Parathyroid adenoma (tissue), 2 donors: Measurements from ENCODE around the gene DUSP2.

Source experiments
- H2AFZ ChIP-seq: fragments of 300-600 bp; sonication (generic); one replicate; pipeline ENCODE4 v1.7.0; 2017; ENCODE audit warnings: antibody characterized with exemption, mild to moderate bottlenecking
- H3K27ac ChIP-seq: fragments of 300-600 bp; sonication (generic); one replicate; pipeline ENCODE4 v1.7.0; 2017
- H3K27me3 ChIP-seq: fragments of 300-600 bp; sonication (generic); one replicate; pipeline ENCODE4 v1.7.0; 2017; ENCODE audit warnings: low read length; ENCODE audit not compliant: control insufficient read depth, insufficient read depth
- H3K36me3 ChIP-seq: fragments of 300-600 bp; sonication (generic); one replicate; pipeline ENCODE4 v1.7.0; 2017; ENCODE audit warnings: low read length; ENCODE audit not compliant: control insufficient read depth, insufficient read depth
- H3K4me1 ChIP-seq: fragments of 300-600 bp; sonication (generic); one replicate; pipeline ENCODE4 v1.7.0; 2017; ENCODE audit warnings: control low read depth
- H3K4me2 ChIP-seq: fragments of 300-600 bp; sonication (generic); one replicate; pipeline ENCODE4 v1.7.0; 2017; ENCODE audit warnings: low read length
- H3K4me3 ChIP-seq: fragments of 300-600 bp; sonication (generic); one replicate; pipeline ENCODE4 v1.7.0; 2017; ENCODE audit warnings: low read depth, low read length
- H3K79me2 ChIP-seq: fragments of 300-600 bp; sonication (generic); one replicate; pipeline ENCODE4 v1.7.0; 2017; ENCODE audit warnings: control low read depth
- H3K9ac ChIP-seq: fragments of 300-600 bp; sonication (generic); one replicate; pipeline ENCODE4 v1.7.0; 2017; ENCODE audit warnings: mild to moderate bottlenecking
- H3K9me3 ChIP-seq: fragments of 300-600 bp; sonication (generic); one replicate; pipeline ENCODE4 v1.7.0; 2017; ENCODE audit warnings: low read length; ENCODE audit not compliant: control insufficient read depth
- CTCF ChIP-seq: fragments of 300-600 bp; sonication (generic); IDR thresholded peaks from one replicate; pipeline ENCODE4 v1.7.0; 2017; ENCODE audit warnings: antibody characterized with exemption, mild to moderate bottlenecking
- donor health status: primary hyperparathyroidism.

DUSP2 gene

GRCh38 chr2:96116879-96117533 lies 28.2 kb downstream of the DUSP2 start:
- peak overlapping the region; percentile 91 for H2AFZ ChIP-seq
- peak overlapping the region; percentile 47 for H3K4me3 ChIP-seq
- peak; percentile 51 for TF ChIP-seq CTCF
- H3K9me3 ChIP-seq = no peaks in the 10 kb centered on the region
- no peaks in the 10 kb centered on the region for H3K27me3 ChIP-seq
- H3K9ac ChIP-seq = no peak overlapping the region
- H3K4me2 ChIP-seq = peak overlapping the region; percentile 72
- peaks cover 2% of the 10 kb centered on the region for H3K4me1 ChIP-seq
- H3K27ac ChIP-seq = no peak overlapping the region
- H3K36me3 ChIP-seq = no peaks in the 10 kb centered on the region
- H3K79me2 ChIP-seq = no peaks in the 10 kb centered on the region

- TF ChIP-seq CTCF = no peak
- Histone ChIP-seq H3K27ac (no peak within 1 kb of the TSS), H3K9ac (no peak within 1 kb of the TSS), H3K4me2 (peak within 1 kb of the TSS; percentile 72), H3K4me1 (peaks cover 2% of the 10 kb centered on the region), H3K27me3 (no peaks in the 10 kb centered on the region), H3K36me3 (no peaks in the 10 kb centered on the region), H2AFZ (peak within 1 kb of the TSS; percentile 91), H3K9me3 (no peaks in the 10 kb centered on the region), H3K79me2 (no peaks in the 10 kb centered on the region), H3K4me3 (peak within 1 kb of the TSS; percentile 47)
Measured at GRCh38 chr2:96116424-96116878, 28.8 kb downstream of the DUSP2 start, which contains the start of gene ADRA2B. Gene ADRA2B (minus strand): TSS chr2:96116571. CDS start chr2:96116149, 422 bp downstream.

GRCh38 chr2:96115631-96116423 lies 29.4 kb downstream of the DUSP2 start:
- TF ChIP-seq CTCF = no peak
- no peaks in the 10 kb centered on the region for H3K36me3 ChIP-seq
- H3K4me2 ChIP-seq = peak overlapping the region; percentile 72
- H3K79me2 ChIP-seq = no peaks in the 10 kb centered on the region
- peak overlapping the region; percentile 91 for H2AFZ ChIP-seq
- H3K4me1 ChIP-seq = peaks cover 2% of the 10 kb centered on the region
- no peak overlapping the region for H3K27ac ChIP-seq
- peak overlapping the region; percentile 47 for H3K4me3 ChIP-seq
- H3K9ac ChIP-seq = no peak overlapping the region
- no peaks in the 10 kb centered on the region for H3K27me3 ChIP-seq
- H3K9me3 ChIP-seq = no peaks in the 10 kb centered on the region

GRCh38 chr2:96114903-96115581 lies 30.2 kb downstream of the DUSP2 start:
- no peak overlapping the region for H3K27ac ChIP-seq
- no peak for TF ChIP-seq CTCF

More at GRCh38 chr2:96114903-96115581, 30.2 kb downstream of the DUSP2 start:
- Histone ChIP-seq H3K4me3 (no peak overlapping the region), H3K79me2 (no peaks in the 10 kb centered on the region), H3K27me3 (no peaks in the 10 kb centered on the region), H3K4me1 (peaks cover 2% of the 10 kb centered on the region), H3K36me3 (no peaks in the 10 kb centered on the region), H3K9ac (no peak overlapping the region), H3K4me2 (no peak overlapping the region), H3K9me3 (no peaks in the 10 kb centered on the region), H2AFZ (no peak overlapping the region)
